GM23248 (cell line): Measurements from ENCODE around the gene AGAP1. TPM values are rescaled to one million over a fixed set of nuclear protein-coding genes. Genes with fewer than 3 reads are reported as not detected.

Experiments used
- DNase-seq: peaks from one replicate; pipeline ENCODE4 v3.0.0-alpha.2; 2015
- H2AFZ ChIP-seq: fragments of 200-600 bp; sonication (generic); 2 replicates; pipeline ENCODE4 v1.6.1; 2016; ENCODE audit warnings: antibody characterized with exemption
- H3F3A ChIP-seq: fragments of 200-600 bp; sonication (generic); 2 replicates; pipeline ENCODE4 v1.6.1; 2016; ENCODE audit warnings: mild to moderate bottlenecking, antibody characterized with exemption, mixed run types; ENCODE audit not compliant: insufficient read depth
- H3K27ac ChIP-seq: fragments of 200-600 bp; sonication (generic); 2 replicates; pipeline ENCODE4 v1.5.1; 2016; ENCODE audit warnings: mild to moderate bottlenecking
- H3K27me3 ChIP-seq: fragments of 200-600 bp; sonication (generic); replicated peaks from 2 replicates; pipeline ENCODE4 v1.6.1; 2016; ENCODE audit warnings: mild to moderate bottlenecking; ENCODE audit not compliant: insufficient read depth
- H3K36me3 ChIP-seq: fragments of 200-600 bp; sonication (generic); 2 replicates; pipeline ENCODE4 v1.6.1; 2016; ENCODE audit warnings: low read depth, mild to moderate bottlenecking
- H3K4me1 ChIP-seq: fragments of 200-600 bp; sonication (generic); 2 replicates; pipeline ENCODE4 v1.6.1; 2016; ENCODE audit warnings: mild to moderate bottlenecking; ENCODE audit not compliant: insufficient read depth
- H3K4me2 ChIP-seq: fragments of 200-600 bp; sonication (generic); one replicate; pipeline ENCODE4 v1.6.1; 2016; ENCODE audit warnings: mild to moderate bottlenecking; ENCODE audit not compliant: unreplicated experiment
- H3K4me3 ChIP-seq: fragments of 200-600 bp; sonication (generic); 2 replicates; pipeline ENCODE4 v1.5.1; 2016; ENCODE audit warnings: mild to moderate bottlenecking
- H3K79me2 ChIP-seq: fragments of 200-600 bp; sonication (generic); 2 replicates; pipeline ENCODE4 v1.6.1; 2016; ENCODE audit warnings: mild to moderate bottlenecking; ENCODE audit not compliant: insufficient read depth
- H3K9ac ChIP-seq: fragments of 200-600 bp; sonication (generic); 2 replicates; pipeline ENCODE4 v1.6.1; 2016; ENCODE audit warnings: mild to moderate bottlenecking
- H3K9me2 ChIP-seq: fragments of 200-600 bp; sonication (generic); 2 replicates; pipeline ENCODE4 v1.6.1; 2016; ENCODE audit warnings: mixed run types, mild to moderate bottlenecking, moderate library complexity; ENCODE audit not compliant: insufficient read depth
- H3K9me3 ChIP-seq: fragments of 200-600 bp; sonication (generic); one replicate; pipeline ENCODE4 v1.6.1; 2017; ENCODE audit warnings: low read depth
- H4K20me1 ChIP-seq: fragments of 200-600 bp; sonication (generic); 2 replicates; pipeline ENCODE4 v1.6.0; 2016; ENCODE audit not compliant: insufficient read depth
- EZH2 ChIP-seq: fragments of 200-600 bp; sonication (generic); IDR thresholded peaks from 2 replicates; pipeline ENCODE4 v1.6.1; 2018; ENCODE audit warnings: antibody characterized with exemption, mild to moderate bottlenecking; ENCODE audit not compliant: insufficient read depth, poor library complexity, severe bottlenecking
- EZH2phosphoT487 ChIP-seq: fragments of 200-600 bp; sonication (generic); IDR thresholded peaks from 2 replicates; pipeline ENCODE4 v1.6.1; 2018; ENCODE audit warnings: antibody characterized with exemption, moderate library complexity, mild to moderate bottlenecking, low read depth; ENCODE audit not compliant: insufficient read depth
- WGBS, 2 experiments: methylation state at CpG; one replicate each; pipeline ENCODE4 v1.1.6; 2015 to 2017; ENCODE audit warnings: low lambda C conversion rate in 2 of 2, low coverage in 1 of 2; ENCODE audit errors: missing lambda C conversion rate in 2 of 2; 5-methylcytosine and 5-hydroxymethylcytosine counted together
- in situ Hi-C: fragments of 300-500 bp; cut with MboI; formaldehyde crosslinking; loops from 2 replicates; pipeline ENCODE4 v1.15.0; 2020
- polyA plus RNA-seq: library from polyadenylated mRNA; unstranded; fragments of >200 nt; fragmentation: Nextera tagmentation; extraction: Ambion mirVana; gene quantifications from 2 replicates; pipeline ENCODE4 v1.2.1, GENCODE V29; 2016
- total RNA-seq: library from RNA; depleted of rRNA; stranded (reverse); fragments of >200 nt; shearing (Covaris generic); gene quantifications from 2 replicates; pipeline ENCODE4 v1.2.3, GENCODE V29; 2014

Gene AGAP1
- total and polyA plus RNA-seq, 2 experiments from 2014 or later = 2.2 to 9.9 TPM

- H3K4me3 ChIP-seq = no peak overlapping the region
- 93 to 94% methylated on average over 28 to 29 of the region's 29 CpGs for WGBS, 2 experiments
- TF ChIP-seq EZH2 (no peak), EZH2phosphoT487 (no peak)
Measured at GRCh38 chr2:236101311-236101950, 607.6 kb downstream of the AGAP1 start.

DNA sequence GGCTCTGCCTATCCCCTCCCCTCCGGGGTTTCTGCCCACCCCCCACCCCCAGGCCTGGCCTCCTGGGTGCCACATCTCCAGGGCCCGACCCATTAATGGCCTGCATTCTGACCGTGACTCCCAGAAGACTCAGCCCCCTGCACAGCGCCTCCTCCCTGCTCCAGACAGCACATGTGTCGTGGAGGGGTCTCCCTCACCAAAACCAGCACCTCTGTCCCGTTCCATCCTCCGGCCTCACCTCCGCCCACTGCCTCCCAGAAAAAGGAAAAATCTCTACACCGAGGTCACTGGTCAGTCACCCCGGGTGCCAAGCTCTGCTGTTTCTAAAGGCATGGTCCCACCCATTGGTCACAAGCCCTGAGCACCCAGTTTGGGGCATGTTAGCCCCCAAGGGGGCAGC, 609.1 kb downstream of the AGAP1 start:
- no peak overlapping the region for H2AFZ ChIP-seq
- no peaks in the 10 kb centered on the region for H3K79me2 ChIP-seq
- H3K9me2 ChIP-seq = no peaks in the 10 kb centered on the region
- H3K27me3 ChIP-seq = no peaks in the 10 kb centered on the region
- TF ChIP-seq EZH2phosphoT487 (no peak), EZH2 (no peak)
- in situ Hi-C loops = no loop called here
- H3K4me1 ChIP-seq = no peaks in the 10 kb centered on the region
- DNase-seq = no peak
- no peaks in the 10 kb centered on the region for H3K36me3 ChIP-seq
- no peaks in the 10 kb centered on the region for H3K9me3 ChIP-seq
- H3F3A ChIP-seq = no peaks in the 10 kb centered on the region
- no peaks in the 10 kb centered on the region for H4K20me1 ChIP-seq
- no peak overlapping the region for H3K4me3 ChIP-seq
- H3K27ac ChIP-seq = no peak overlapping the region
- H3K4me2 ChIP-seq = no peak overlapping the region
- WGBS, 2 experiments = 94% methylated on average over 10 of the region's 10 CpGs
- no peak overlapping the region for H3K9ac ChIP-seq

More at GRCh38 chr2:236101311-236101950, 607.6 kb downstream of the AGAP1 start:
- no peaks in the 10 kb centered on the region for H3K4me1 ChIP-seq
- H3K9me3 ChIP-seq = no peaks in the 10 kb centered on the region
- H3F3A ChIP-seq = no peaks in the 10 kb centered on the region
- no peak overlapping the region for H3K9ac ChIP-seq
- H4K20me1 ChIP-seq = no peaks in the 10 kb centered on the region
- in situ Hi-C loops = no loop called here
- H3K27me3 ChIP-seq = no peaks in the 10 kb centered on the region
- no peaks in the 10 kb centered on the region for H3K36me3 ChIP-seq
- no peaks in the 10 kb centered on the region for H3K9me2 ChIP-seq
- no peak overlapping the region for H2AFZ ChIP-seq
- no peak overlapping the region for H3K27ac ChIP-seq
- DNase-seq = no peak
- H3K79me2 ChIP-seq = no peaks in the 10 kb centered on the region
- H3K4me2 ChIP-seq = no peak overlapping the region

DNA sequence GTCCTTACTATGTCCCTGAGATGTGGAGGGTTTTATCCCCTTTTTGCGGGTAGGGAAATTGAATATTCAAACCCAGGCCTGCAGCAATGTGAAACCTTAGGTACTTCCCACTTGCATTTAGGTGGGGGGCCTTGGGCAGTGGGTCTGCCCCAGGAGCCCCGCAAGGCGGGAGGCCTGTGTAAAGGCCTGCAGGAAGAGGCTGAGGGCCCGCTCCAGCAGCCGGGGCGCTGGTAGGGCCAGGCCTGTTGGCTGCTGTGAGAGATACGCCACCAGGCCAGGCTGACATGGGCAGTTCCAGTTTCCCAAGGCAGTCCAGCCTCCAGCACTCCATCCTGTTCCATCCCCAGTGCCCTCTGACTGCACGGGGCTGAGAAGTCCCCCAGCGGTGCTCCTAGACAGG, 610.1 kb downstream of the AGAP1 start:
- TF ChIP-seq EZH2 (no peak), EZH2phosphoT487 (no peak)
- 97% methylated on average over 9 of the region's 9 CpGs for WGBS, 2 experiments
- H3K27me3 ChIP-seq = no peaks in the 10 kb centered on the region
- no peak overlapping the region for H3K4me3 ChIP-seq
- no peaks in the 10 kb centered on the region for H3K79me2 ChIP-seq
- no peaks in the 10 kb centered on the region for H3F3A ChIP-seq
- no peak overlapping the region for H3K9ac ChIP-seq
- in situ Hi-C loops = no loop called here
- no peak for DNase-seq
- no peaks in the 10 kb centered on the region for H3K4me1 ChIP-seq
- H3K36me3 ChIP-seq = no peaks in the 10 kb centered on the region
- H2AFZ ChIP-seq = no peak overlapping the region
- H3K27ac ChIP-seq = no peak overlapping the region
- no peaks in the 10 kb centered on the region for H3K9me2 ChIP-seq
- H4K20me1 ChIP-seq = no peaks in the 10 kb centered on the region
- H3K4me2 ChIP-seq = no peak overlapping the region
- no peaks in the 10 kb centered on the region for H3K9me3 ChIP-seq

DNA sequence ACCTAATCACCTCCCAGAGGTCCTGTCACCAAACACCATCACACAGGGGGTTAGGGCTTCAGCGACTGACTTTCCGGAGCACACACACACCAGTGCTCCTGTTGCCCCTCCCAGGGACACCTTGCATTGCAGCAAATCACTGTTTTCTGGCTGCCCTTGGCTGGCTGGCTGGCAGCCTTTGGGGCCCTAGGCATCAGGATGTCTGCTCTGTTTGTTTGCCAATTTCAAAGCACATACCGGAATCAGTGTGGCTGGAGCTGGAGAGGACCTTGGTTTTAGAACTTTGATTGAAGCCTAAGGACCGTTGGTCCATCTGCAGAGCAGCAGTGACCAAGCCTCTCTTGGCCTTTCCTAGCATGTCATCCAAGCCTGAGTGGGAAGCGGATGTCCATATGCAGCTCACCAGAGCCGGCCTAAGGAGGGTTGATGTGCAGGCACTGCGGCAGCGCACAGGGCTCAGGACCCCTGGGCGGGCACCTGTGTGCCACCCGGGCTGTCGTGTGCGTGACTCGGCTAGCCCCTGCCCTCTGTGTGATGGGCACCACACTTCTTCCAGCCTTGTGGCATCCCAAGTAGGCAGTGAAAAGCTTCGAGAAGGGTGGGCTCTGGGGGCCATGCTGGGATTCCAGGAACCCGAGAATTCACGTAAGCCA, 612.2 kb downstream of the AGAP1 start:
- Histone ChIP-seq H3K79me2 (no peaks in the 10 kb centered on the region), H3K4me1 (no peaks in the 10 kb centered on the region), H3K36me3 (no peaks in the 10 kb centered on the region), H3K9ac (no peak overlapping the region), H3K27me3 (no peaks in the 10 kb centered on the region), H3K27ac (no peak overlapping the region), H3K4me2 (no peak overlapping the region), H3K9me3 (no peaks in the 10 kb centered on the region), H4K20me1 (no peaks in the 10 kb centered on the region), H3K9me2 (no peaks in the 10 kb centered on the region), H3K4me3 (no peak overlapping the region), H2AFZ (no peak overlapping the region), H3F3A (no peaks in the 10 kb centered on the region)
- DNase-seq = no peak
- in situ Hi-C loops = no loop called here
- 97 to 99% methylated on average over 16 of the region's 16 CpGs for WGBS, 2 experiments
- TF ChIP-seq EZH2 (no peak), EZH2phosphoT487 (no peak)
